Vagina (tissue), 2 donors: ENCODE results near the gene OR6V1. TPM values are rescaled to one million over a fixed set of nuclear protein-coding genes. Genes with fewer than 3 reads are reported as not detected.

Source experiments
- DNase-seq, 2 donors: peaks; one replicate each; pipeline ENCODE4 v3.0.0-alpha.2; 2017; ENCODE audit errors: extremely low spot score in 2 of 2
- H3K27ac ChIP-seq: fragments of 200-600 bp; sonication (generic); one replicate; pipeline ENCODE4 v1.5.1; 2019
- H3K27me3 ChIP-seq: fragments of 200-600 bp; sonication (generic); one replicate; pipeline ENCODE4 v1.5.1; 2019
- H3K36me3 ChIP-seq, 2 donors: fragments of 200-600 bp; sonication (generic); one replicate each; pipeline ENCODE4 v1.5.1; 2017 to 2019
- H3K4me1 ChIP-seq: fragments of 200-600 bp; sonication (generic); one replicate; pipeline ENCODE4 v1.5.1; 2019
- H3K4me3 ChIP-seq, 2 donors: fragments of 200-600 bp; sonication (generic); 1 replicate in 1 of 2; 2 replicates in 1 of 2; pipeline ENCODE4 v1.5.1; 2016 to 2019
- H3K9me3 ChIP-seq: fragments of 200-600 bp; sonication (generic); one replicate; pipeline ENCODE4 v1.5.1; 2019
- POLR2A ChIP-seq, 2 donors: fragments of 450-650 bp; IDR thresholded peaks; one replicate each; pipeline ENCODE4 v1.6.1; 2017; ENCODE audit warnings: antibody characterized with exemption in 2 of 2, mild to moderate bottlenecking in 2 of 2, moderate library complexity in 2 of 2
- POLR2AphosphoS5 ChIP-seq, 2 donors: sonication (generic); formaldehyde crosslinking; IDR thresholded peaks; one replicate each; pipeline ENCODE4 v1.9.0; 2017; ENCODE audit warnings: antibody characterized with exemption in 2 of 2, mild to moderate bottlenecking in 2 of 2, low read depth in 1 of 2; ENCODE audit not compliant: insufficient read depth in 1 of 2
- intact Hi-C: fragments of 100-400 bp; cut with DNase I; formaldehyde crosslinking; loops from one replicate; pipeline ENCODE4 v1.15.1; 2023
- total RNA-seq: library from RNA; depleted of rRNA; stranded (reverse); fragments of >200 nt; gene quantifications from one replicate; pipeline ENCODE4 v1.2.3, GENCODE V29; 2016
- TF ChIP-seq, protein P1 (sequence below), 3 experiments: fragments of 450-650 bp in 2 of 3; fragments of 200-600 bp in 1 of 3; sonication (generic) in 1 of 3; IDR thresholded peaks; one replicate each; pipeline ENCODE4 v1.5.1; 2017 to 2019; ENCODE audit warnings: antibody characterized with exemption in 3 of 3, mild to moderate bottlenecking in 2 of 3, moderate library complexity in 2 of 3

OR6V1 gene, protein sequence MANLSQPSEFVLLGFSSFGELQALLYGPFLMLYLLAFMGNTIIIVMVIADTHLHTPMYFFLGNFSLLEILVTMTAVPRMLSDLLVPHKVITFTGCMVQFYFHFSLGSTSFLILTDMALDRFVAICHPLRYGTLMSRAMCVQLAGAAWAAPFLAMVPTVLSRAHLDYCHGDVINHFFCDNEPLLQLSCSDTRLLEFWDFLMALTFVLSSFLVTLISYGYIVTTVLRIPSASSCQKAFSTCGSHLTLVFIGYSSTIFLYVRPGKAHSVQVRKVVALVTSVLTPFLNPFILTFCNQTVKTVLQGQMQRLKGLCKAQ
- total RNA-seq, result not detected

DNA sequence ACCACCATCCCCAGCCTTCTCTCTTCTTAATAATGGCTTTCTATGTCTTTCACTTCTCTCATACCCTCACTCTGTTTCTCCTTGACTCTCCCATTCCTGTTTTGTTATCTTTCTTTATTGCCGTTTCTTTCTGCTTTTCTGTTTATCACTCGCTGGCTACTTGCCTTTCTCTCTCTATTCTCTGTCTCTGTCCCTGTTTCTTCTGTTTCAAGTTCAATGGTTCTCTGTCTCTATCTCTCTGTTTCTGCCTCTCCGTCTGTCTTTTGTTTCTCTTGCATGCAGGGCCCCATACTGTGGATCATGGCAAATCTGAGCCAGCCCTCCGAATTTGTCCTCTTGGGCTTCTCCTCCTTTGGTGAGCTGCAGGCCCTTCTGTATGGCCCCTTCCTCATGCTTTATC, at the start of gene OR6V1:
Gene OR6V1, plus strand, starts transcription at position 301 of the 400 bp plus-strand sequence. Its CDS starts 0 bp downstream, at position 301.
- Histone ChIP-seq H3K27ac (no peak within 1 kb of the TSS), H3K9me3 (no peaks in the 10 kb centered on the region), H3K27me3 (no peaks in the 10 kb centered on the region), H3K4me3 (no peak within 1 kb of the TSS), H3K4me1 (peaks cover 4% of the 10 kb centered on the region), H3K36me3 (no peaks in the 10 kb centered on the region)
- TF ChIP-seq POLR2AphosphoS5 (IDR thresholded peaks at IDR 0.05; ENCODE audit: insufficient read depth in 1 of 2, low read depth in 1 of 2) (no peak), POLR2A (IDR thresholded peaks at IDR 0.05) (no peak)
- TF ChIP-seq, protein P1, sequence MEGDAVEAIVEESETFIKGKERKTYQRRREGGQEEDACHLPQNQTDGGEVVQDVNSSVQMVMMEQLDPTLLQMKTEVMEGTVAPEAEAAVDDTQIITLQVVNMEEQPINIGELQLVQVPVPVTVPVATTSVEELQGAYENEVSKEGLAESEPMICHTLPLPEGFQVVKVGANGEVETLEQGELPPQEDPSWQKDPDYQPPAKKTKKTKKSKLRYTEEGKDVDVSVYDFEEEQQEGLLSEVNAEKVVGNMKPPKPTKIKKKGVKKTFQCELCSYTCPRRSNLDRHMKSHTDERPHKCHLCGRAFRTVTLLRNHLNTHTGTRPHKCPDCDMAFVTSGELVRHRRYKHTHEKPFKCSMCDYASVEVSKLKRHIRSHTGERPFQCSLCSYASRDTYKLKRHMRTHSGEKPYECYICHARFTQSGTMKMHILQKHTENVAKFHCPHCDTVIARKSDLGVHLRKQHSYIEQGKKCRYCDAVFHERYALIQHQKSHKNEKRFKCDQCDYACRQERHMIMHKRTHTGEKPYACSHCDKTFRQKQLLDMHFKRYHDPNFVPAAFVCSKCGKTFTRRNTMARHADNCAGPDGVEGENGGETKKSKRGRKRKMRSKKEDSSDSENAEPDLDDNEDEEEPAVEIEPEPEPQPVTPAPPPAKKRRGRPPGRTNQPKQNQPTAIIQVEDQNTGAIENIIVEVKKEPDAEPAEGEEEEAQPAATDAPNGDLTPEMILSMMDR (IDR thresholded peaks at IDR 0.05), result no peak
- intact Hi-C loops, result no loop called here
- DNase-seq, result no peak

DNA sequence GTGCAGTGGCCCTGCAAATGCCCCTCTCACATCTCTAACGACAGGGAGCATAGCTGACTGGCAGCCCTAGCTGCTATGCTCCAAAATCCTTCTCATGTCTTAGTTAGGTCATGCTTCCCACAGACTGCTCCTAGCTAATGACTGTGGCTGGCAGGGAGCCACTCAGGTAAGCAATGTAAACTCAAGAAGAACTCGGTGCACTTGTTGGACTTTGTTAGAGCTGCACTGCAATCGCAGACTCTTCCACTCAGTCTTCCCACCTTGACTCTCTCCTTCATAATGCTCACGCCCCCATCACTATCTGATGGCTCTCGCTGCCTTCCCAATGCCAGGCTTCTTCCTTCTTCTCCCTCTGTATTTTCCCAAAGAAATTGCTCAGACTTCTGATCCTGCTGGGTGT, 49.2 kb upstream of the OR6V1 start:
- H3K27me3 ChIP-seq, result no peaks in the 10 kb centered on the region
- DNase-seq, result no peak
- peaks cover 10% of the 10 kb centered on the region for H3K4me1 ChIP-seq
- H3K4me3 ChIP-seq, result peak overlapping the region in 1 of 2 donors; percentile 25
- no peaks in the 10 kb centered on the region for H3K36me3 ChIP-seq
- TF ChIP-seq POLR2AphosphoS5 (IDR thresholded peaks at IDR 0.05; ENCODE audit: insufficient read depth in 1 of 2, low read depth in 1 of 2) (no peak), POLR2A (IDR thresholded peaks at IDR 0.05) (no peak)
- TF ChIP-seq, protein P1 (IDR thresholded peaks at IDR 0.05), result no peak
- H3K27ac ChIP-seq, result no peak overlapping the region
- no peaks in the 10 kb centered on the region for H3K9me3 ChIP-seq
- intact Hi-C loops, result loop anchor here (5.0 kb wide), 1 partner anchor 151 kb away; no protein-coding TSS in a partner anchor

DNA sequence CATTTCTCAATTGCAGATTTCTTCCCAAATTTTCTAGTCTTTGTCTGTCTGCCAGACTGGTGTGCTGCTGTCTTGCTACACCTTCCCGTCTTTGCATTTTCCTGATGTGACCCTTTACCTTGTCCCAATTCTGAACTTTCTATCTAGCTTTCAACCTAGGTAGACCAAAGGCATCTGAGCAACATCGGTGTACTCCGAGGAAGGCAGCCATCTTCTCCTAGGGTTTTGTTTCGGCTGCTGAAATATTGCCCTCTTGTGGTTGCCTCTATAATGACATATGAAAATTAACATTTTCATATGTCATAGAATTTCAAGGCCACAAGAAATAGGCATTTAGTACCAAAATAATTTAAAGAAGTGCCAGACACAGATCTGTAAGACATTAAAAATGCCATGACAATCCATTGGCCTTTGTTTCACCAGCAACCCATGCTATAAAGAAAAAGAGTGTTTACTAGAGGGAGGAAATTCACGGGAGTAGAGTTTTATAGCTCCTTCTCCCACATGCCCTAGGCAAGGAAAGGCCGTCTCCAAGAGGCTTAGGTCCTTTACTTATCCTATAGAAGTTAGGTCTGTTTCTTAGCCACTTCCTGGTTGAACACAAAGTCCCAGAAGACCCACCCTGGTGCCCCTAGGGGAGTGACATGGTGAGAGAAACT, 48.6 kb upstream of the OR6V1 start:
- Histone ChIP-seq H3K9me3 (no peaks in the 10 kb centered on the region), H3K36me3 (no peaks in the 10 kb centered on the region), H3K27ac (peak overlapping the region; percentile 65), H3K27me3 (no peaks in the 10 kb centered on the region), H3K4me1 (peaks cover 10% of the 10 kb centered on the region), H3K4me3 (peak overlapping the region in 1 of 2 donors; percentile 25)
- TF ChIP-seq, protein P1 (IDR thresholded peaks at IDR 0.05), result peak; percentile 24 to 62 (median 51)
- TF ChIP-seq POLR2AphosphoS5 (IDR thresholded peaks at IDR 0.05; ENCODE audit: insufficient read depth in 1 of 2, low read depth in 1 of 2) (peak in 1 of 2 donors; percentile 11), POLR2A (IDR thresholded peaks at IDR 0.05) (no peak)
- intact Hi-C loops, result loop anchor here (5.0 kb wide), 1 partner anchor 151 kb away; no protein-coding TSS in a partner anchor
- no peak for DNase-seq

DNA sequence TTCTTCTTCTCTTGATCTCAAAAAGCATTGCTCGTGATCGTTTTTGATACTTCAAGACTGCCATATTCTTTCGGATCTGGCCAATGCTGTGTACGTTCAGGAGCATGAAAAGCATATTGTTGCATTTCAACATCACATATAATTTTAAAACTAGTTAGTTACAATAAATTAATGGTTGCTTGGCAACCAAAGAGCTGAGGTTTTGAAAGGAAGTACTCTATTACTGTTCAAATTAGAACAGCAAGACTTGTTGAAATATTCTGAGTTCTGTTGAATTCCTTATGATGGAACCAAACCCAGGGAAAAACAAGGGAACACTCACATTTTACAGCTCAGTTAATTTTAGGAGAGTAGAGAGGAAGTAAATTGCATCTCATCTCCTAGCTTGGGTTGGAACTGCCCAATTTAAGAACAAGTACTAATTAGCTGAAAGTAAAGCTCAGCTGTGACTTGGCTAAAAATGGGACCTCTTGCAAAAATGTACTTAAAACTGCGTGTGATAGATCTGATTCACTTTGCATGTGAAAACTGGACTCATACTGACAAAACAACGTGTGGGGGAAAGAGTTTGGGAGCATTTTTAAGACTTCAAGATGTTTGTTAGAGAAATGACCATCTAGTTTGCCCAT, 46.4 kb upstream of the OR6V1 start:
- Histone ChIP-seq H3K27me3 (no peaks in the 10 kb centered on the region), H3K27ac (peak overlapping the region; percentile 65), H3K4me1 (peaks cover 10% of the 10 kb centered on the region), H3K9me3 (no peaks in the 10 kb centered on the region), H3K36me3 (no peaks in the 10 kb centered on the region), H3K4me3 (no peak overlapping the region)
- no peak for TF ChIP-seq POLR2AphosphoS5 (IDR thresholded peaks at IDR 0.05; ENCODE audit: insufficient read depth in 1 of 2, low read depth in 1 of 2)
- TF ChIP-seq, protein P1 (IDR thresholded peaks at IDR 0.05), result no peak
- TF ChIP-seq POLR2A (IDR thresholded peaks at IDR 0.05), result no peak
- DNase-seq, result no peak
- intact Hi-C loops, result no loop called here
